Measurements from ENCODE around the gene MBD3L5. TPM values are rescaled to one million over a fixed set of nuclear protein-coding genes. Genes with fewer than 3 reads are reported as not detected.

The MBD3L5 gene
- total RNA-seq, 1 experiment from 2014 or later: not detected

GRCh38 chr19:7000816-7001215, 29.6 kb upstream of the MBD3L5 start:
- H3K79me2 ChIP-seq (ENCODE audit: insufficient read depth, low read length): no peaks in the 10 kb centered on the region
- H3K4me1 ChIP-seq (ENCODE audit: insufficient read depth, low read length): no peaks in the 10 kb centered on the region
- H4K91ac ChIP-seq (ENCODE audit: insufficient read length, low read depth, low read length): no peak overlapping the region
- no peak for DNase-seq
- Mint-ChIP-seq H3K4me1 (no peaks in the 10 kb centered on the region), H3K36me3 (ENCODE audit: insufficient read depth in 1 of 3, low read depth in 3 of 3) (peaks cover 2 to 32% (median 5%) of the 10 kb centered on the region in 3 experiments; a peak in 4 of 7 replicates), H3K27ac (no peak overlapping the region), H3K9me3 (peaks cover 78 to 88% of the 10 kb centered on the region in 2 experiments), H3K4me3 (no peak overlapping the region), H3K27me3 (ENCODE audit: low read depth) (no peaks in the 10 kb centered on the region; the same call in 1 of the 2 replicates)
- H3K23me2 ChIP-seq (ENCODE audit: insufficient read length, low read depth, low read length, poor library complexity, severe bottlenecking): no peaks in the 10 kb centered on the region
- H3K4ac ChIP-seq (ENCODE audit: low read depth, low read length): no peak overlapping the region
- WGBS (ENCODE audit: extremely low coverage, insufficient read length, low lambda C conversion rate): no CpG with 5 or more reads among the region's 1 CpG
- peaks cover 55% of the 10 kb centered on the region for H3K9me3 ChIP-seq (ENCODE audit: control insufficient read depth, low read depth, low read length)
- H3K4me2 ChIP-seq (ENCODE audit: insufficient read depth, insufficient read length, low read length): no peak overlapping the region
- no peak overlapping the region for H4K8ac ChIP-seq (replicated peaks; ENCODE audit: insufficient read length, low read depth, low read length)
- no peak overlapping the region for H3K56ac ChIP-seq (ENCODE audit: insufficient read length, low read depth, low read length)
- no peak overlapping the region for H2AFZ ChIP-seq (ENCODE audit: low read length)
- no peak overlapping the region for H3K9ac ChIP-seq (ENCODE audit: extremely low read depth, insufficient read length, low read length)
- H3K14ac ChIP-seq (ENCODE audit: insufficient read depth, low read length): no peak overlapping the region
- H3T11ph ChIP-seq (ENCODE audit: low read length): no peak overlapping the region
- H3K79me1 ChIP-seq (ENCODE audit: insufficient read depth, low read depth, low read length, poor library complexity, severe bottlenecking): no peaks in the 10 kb centered on the region
- H2BK120ac ChIP-seq (ENCODE audit: low read depth, low read length, poor library complexity, severe bottlenecking): no peak overlapping the region
- no peak overlapping the region for H2BK20ac ChIP-seq (ENCODE audit: low read depth, low read length, poor library complexity, severe bottlenecking)
- no peak overlapping the region for H2BK5ac ChIP-seq (ENCODE audit: insufficient read length, low read length)
- no peaks in the 10 kb centered on the region for H3K27me3 ChIP-seq (ENCODE audit: insufficient read depth, low read length)
- no peak overlapping the region for H2BK12ac ChIP-seq (ENCODE audit: insufficient read length, low read depth, low read length)
- no peak overlapping the region for H3K23ac ChIP-seq (ENCODE audit: insufficient read length, low read depth, low read length)
- no peak overlapping the region for H3K18ac ChIP-seq (ENCODE audit: insufficient read length, low read depth, low read length)
- H2BK15ac ChIP-seq (ENCODE audit: low read depth, low read length): no peak overlapping the region
- no peak overlapping the region for H2AK5ac ChIP-seq (ENCODE audit: insufficient read length, low read length)
- no peak overlapping the region for H3K27ac ChIP-seq (ENCODE audit: insufficient read length, low read depth, low read length)
- no peaks in the 10 kb centered on the region for H4K20me1 ChIP-seq (ENCODE audit: control insufficient read depth, insufficient read depth, insufficient read length)
- no peak for TF ChIP-seq CTCF (conservative IDR thresholded peaks at IDR 0.05)
- H4K5ac ChIP-seq (ENCODE audit: insufficient read length, low read depth, low read length): no peak overlapping the region

All from H9 (cell line).